Activated B cell treated with CpG ODN at 0.5 μM for 24 hours (primary cell): ENCODE results near the gene SLC6A19. TPM values are rescaled to one million over a fixed set of nuclear protein-coding genes. Genes with fewer than 3 reads are reported as not detected.

Experiments
- ATAC-seq: fragments of 200-7000 bp; cut with Tn5 transposase; one replicate; pipeline ENCODE4 v1.10.0; 2021; ENCODE audit warnings: low read depth, mild to moderate bottlenecking, moderate library complexity
- CTCF ChIA-PET: fragments of 350-600 bp; sonication (Branson Sonifier 250); formaldehyde crosslinking; loops from one replicate; lab custom pipeline; 2021; ENCODE audit warnings: antibody characterized with exemption; lab: Charles Lee
- POLR2A ChIA-PET: fragments of 350-600 bp; sonication (Branson Sonifier 250); formaldehyde crosslinking; loops from one replicate; lab custom pipeline; 2021; ENCODE audit warnings: antibody characterized with exemption; lab: Charles Lee
- DNase-seq: peaks from one replicate; pipeline ENCODE4 v3.0.0; 2022
- H3K27ac Mint-ChIP-seq: one replicate; pipeline ENCODE4 v1.8.0; 2020; ENCODE audit warnings: mixed read lengths
- H3K27me3 Mint-ChIP-seq: one replicate; pipeline ENCODE4 v1.8.0; 2021; ENCODE audit warnings: mixed read lengths
- H3K36me3 Mint-ChIP-seq: one replicate; pipeline ENCODE4 v1.8.0; 2021; ENCODE audit warnings: low read depth, mixed read lengths
- H3K4me1 Mint-ChIP-seq: one replicate; pipeline ENCODE4 v1.8.0; 2021; ENCODE audit warnings: mixed read lengths
- H3K4me3 Mint-ChIP-seq: one replicate; pipeline ENCODE4 v1.8.0; 2020; ENCODE audit warnings: mild to moderate bottlenecking, mixed read lengths
- H3K9me3 Mint-ChIP-seq: one replicate; pipeline ENCODE4 v1.8.0; 2020; ENCODE audit warnings: mixed read lengths
- intact Hi-C: fragments of 100-400 bp; cut with micrococcal nuclease; formaldehyde crosslinking; loops from one replicate; pipeline ENCODE4 v1.15.1; 2024
- total RNA-seq: library from RNA; stranded (reverse); gene quantifications from 2 replicates; pipeline ENCODE4 v1.2.3, GENCODE V29; 2022
- TF ChIP-seq, protein P1 (sequence below): fragments of 200-600 bp; IDR thresholded peaks from one replicate; pipeline ENCODE4 v1.8.0; 2022; ENCODE audit warnings: antibody characterized with exemption, mild to moderate bottlenecking

The SLC6A19 gene
- total RNA-seq, 1 donor from 2014 or later, result not detected

DNA sequence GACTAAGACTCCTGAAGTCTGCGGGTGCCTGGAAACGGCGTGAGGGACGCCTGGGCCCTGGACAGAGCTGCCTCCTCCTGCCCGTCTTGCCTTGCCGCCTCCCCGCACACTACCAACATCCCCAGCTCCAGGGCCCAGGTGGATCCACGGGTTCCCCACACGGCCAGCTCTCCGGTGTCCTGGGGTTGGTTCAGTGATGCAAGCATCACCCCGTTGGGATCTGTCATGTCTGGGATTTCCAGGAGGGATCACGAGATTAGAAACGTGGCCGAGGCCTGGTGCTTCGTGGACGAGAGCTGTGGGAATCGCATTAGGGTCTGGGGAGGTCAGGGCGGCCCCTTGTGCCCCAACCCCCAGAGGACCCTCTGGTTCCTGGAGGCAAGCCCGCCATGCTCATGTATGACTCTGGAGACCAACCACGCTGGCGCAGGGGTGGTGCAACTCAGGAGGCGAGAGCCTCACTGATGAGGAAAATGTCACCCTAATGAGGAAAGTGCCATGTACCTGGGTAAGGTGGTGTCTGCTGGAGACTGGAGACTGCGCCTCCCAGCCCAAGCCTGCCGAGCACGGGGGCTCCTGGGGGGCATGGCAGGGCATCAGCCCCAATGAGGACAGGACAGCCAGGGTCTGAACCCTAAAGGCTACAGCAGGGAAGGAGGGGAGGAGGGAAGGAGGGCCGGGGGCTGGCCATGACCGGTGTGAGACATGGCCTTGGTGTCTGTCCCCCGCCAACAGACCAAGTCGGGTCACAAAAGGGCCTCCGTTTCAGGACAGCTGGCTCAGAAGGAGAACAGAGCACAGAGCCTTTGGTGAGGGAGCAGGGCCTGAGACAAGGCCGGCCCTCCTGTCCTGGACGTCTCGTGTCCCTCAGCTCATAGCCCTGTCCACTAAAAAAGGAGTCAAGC is 31.9 kb upstream of the SLC6A19 start:
- ATAC-seq (no peak), DNase-seq (no peak)
- H3K36me3 Mint-ChIP-seq, result no peaks in the 10 kb centered on the region
- no peaks in the 10 kb centered on the region for H3K9me3 Mint-ChIP-seq
- CTCF ChIA-PET, result interaction anchor here (0.9 to 3.5 kb wide), 4 partner anchors 31 to 474 kb away, joined by 3 to 36 read pairs (median 11); no protein-coding TSS in a partner anchor
- peaks cover 11% of the 10 kb centered on the region for H3K4me1 Mint-ChIP-seq
- H3K4me3 Mint-ChIP-seq, result no peak overlapping the region
- POLR2A ChIA-PET, result no interaction called here
- H3K27ac Mint-ChIP-seq, result no peak overlapping the region
- H3K27me3 Mint-ChIP-seq, result peaks cover 10% of the 10 kb centered on the region
- TF ChIP-seq, protein P1, sequence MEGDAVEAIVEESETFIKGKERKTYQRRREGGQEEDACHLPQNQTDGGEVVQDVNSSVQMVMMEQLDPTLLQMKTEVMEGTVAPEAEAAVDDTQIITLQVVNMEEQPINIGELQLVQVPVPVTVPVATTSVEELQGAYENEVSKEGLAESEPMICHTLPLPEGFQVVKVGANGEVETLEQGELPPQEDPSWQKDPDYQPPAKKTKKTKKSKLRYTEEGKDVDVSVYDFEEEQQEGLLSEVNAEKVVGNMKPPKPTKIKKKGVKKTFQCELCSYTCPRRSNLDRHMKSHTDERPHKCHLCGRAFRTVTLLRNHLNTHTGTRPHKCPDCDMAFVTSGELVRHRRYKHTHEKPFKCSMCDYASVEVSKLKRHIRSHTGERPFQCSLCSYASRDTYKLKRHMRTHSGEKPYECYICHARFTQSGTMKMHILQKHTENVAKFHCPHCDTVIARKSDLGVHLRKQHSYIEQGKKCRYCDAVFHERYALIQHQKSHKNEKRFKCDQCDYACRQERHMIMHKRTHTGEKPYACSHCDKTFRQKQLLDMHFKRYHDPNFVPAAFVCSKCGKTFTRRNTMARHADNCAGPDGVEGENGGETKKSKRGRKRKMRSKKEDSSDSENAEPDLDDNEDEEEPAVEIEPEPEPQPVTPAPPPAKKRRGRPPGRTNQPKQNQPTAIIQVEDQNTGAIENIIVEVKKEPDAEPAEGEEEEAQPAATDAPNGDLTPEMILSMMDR, result no peak
- intact Hi-C loops, result loop anchor here (5.0 kb wide), 2 partner anchors 308 to 497 kb away; no protein-coding TSS in a partner anchor

DNA sequence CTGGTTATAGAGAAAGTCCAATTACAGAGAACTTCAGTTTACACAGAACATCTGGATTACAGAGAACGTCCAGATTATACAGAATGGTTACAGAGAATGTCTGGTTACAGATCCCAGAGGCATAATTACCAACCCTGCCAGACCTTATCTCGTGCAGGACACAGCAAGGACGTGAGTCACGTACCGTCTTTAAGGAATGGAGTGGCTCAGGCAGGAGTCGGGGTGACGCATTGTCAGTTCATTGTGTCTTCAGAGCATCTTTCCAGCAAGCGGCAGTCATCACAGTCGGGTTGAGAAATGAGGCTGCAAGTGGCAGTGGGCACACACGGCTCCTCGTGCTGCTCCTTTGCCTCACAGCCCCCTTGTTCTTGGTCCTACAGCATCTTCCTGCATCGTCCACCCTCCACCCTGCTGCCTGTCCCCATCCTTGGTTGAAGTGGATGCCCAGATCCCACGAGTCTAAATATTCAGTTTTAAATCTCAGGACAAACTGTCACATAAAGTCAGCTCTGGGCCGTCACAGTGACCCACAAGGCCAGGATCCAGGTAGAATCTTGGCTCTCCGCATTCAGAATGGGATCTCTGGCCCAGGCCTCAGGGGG is 30.0 kb upstream of the SLC6A19 start:
- Mint-ChIP-seq H3K4me1 (peaks cover 11% of the 10 kb centered on the region), H3K9me3 (no peaks in the 10 kb centered on the region), H3K27ac (no peak overlapping the region), H3K36me3 (no peaks in the 10 kb centered on the region), H3K27me3 (peaks cover 9% of the 10 kb centered on the region), H3K4me3 (no peak overlapping the region)
- CTCF ChIA-PET, result no interaction called here
- TF ChIP-seq, protein P1, result no peak
- no peak for DNase-seq
- no peak for ATAC-seq
- intact Hi-C loops, result no loop called here
- POLR2A ChIA-PET, result no interaction called here

DNA sequence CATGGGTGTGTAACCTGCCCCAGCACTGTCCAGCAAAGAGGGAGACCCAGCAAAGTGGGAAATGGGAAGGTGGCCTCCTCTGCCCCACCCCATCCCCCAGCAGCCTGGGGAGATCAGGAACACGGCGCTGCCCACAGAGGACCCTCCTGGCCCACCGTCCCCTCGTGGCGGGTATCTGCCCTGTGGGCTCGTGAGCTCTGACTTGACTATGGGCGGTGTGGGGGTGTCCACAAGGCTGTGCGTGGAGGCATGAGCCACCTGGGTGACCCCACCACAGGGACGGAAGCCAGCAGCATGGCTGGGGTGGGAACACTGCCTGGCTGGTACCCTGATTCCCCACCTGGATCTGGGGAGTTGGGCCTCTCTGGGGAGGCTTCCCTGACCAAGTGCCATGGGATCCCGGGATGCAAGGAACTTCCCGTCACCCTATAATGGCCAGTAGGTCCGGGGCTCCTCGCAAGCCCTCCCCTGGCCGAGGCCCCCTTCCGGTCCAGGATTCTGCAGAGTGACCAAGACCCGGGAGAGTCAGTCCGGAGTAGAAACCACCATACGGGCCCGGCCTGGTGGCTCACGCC is 29.3 kb upstream of the SLC6A19 start:
- H3K27me3 Mint-ChIP-seq, result peaks cover 9% of the 10 kb centered on the region
- intact Hi-C loops, result no loop called here
- POLR2A ChIA-PET, result interaction anchor here (0.6 kb wide), 1 partner anchor 12 kb away, joined by 3 read pairs; no protein-coding TSS in a partner anchor
- H3K4me1 Mint-ChIP-seq, result peaks cover 11% of the 10 kb centered on the region
- ATAC-seq (no peak), DNase-seq (no peak)
- CTCF ChIA-PET, result interaction anchor here (3.5 kb wide), 1 partner anchor 472 kb away, joined by 16 read pairs; no protein-coding TSS in a partner anchor
- TF ChIP-seq, protein P1, result no peak
- no peak overlapping the region for H3K27ac Mint-ChIP-seq
- no peaks in the 10 kb centered on the region for H3K9me3 Mint-ChIP-seq
- H3K36me3 Mint-ChIP-seq, result no peaks in the 10 kb centered on the region
- H3K4me3 Mint-ChIP-seq, result no peak overlapping the region

DNA sequence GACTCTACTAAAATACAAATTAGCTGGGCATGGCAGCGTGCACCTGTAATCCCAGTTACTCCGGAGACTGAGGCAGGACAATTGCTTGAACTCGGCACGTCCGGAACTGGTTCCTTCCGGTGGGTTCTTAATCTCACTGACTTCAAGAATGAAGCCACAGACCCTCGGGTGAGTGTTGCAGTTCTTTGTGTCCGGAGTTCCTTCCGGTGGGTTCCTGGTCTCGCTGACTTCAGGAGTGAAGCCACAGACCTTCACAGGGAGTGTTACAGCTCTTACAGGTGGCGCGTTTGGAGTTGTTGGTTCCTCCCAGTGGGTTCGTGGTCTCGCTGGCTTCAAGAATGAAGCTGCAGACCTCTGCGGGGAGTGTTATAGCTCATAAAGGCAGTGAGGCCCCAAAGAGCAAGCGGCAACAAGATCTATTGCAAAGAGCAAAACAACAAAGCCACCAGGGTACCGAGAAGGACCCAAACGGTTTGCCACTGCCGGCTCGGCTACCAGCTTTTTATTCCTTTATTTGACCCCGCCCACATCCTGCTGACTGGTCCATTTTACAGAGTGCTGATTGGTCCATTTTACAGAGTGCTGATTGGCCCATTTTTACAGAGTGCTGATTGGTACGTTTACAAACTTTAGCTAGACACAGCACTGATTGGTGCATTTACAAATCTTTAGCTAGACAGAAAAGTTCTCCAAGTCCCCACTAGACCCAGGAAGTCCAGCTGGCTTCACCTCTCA is 28.6 kb upstream of the SLC6A19 start:
- DNase-seq, result no peak
- Mint-ChIP-seq H3K9me3 (no peaks in the 10 kb centered on the region), H3K36me3 (no peaks in the 10 kb centered on the region), H3K27ac (no peak overlapping the region), H3K4me1 (peaks cover 5% of the 10 kb centered on the region), H3K27me3 (peaks cover 9% of the 10 kb centered on the region), H3K4me3 (no peak overlapping the region)
- TF ChIP-seq, protein P1, result no peak
- POLR2A ChIA-PET, result interaction anchor here (0.6 to 1.4 kb wide), 2 partner anchors 11 to 421 kb away, joined by 3 to 4 read pairs; no protein-coding TSS in a partner anchor
- intact Hi-C loops, result no loop called here
- ATAC-seq, result no peak
- CTCF ChIA-PET, result interaction anchor here (3.0 to 3.5 kb wide), 2 partner anchors 249 to 471 kb away, joined by 15 to 16 read pairs; no protein-coding TSS in a partner anchor
